Endothelial cell of umbilical vein (primary cell): ENCODE measurements around the gene GNAS.

Experiments
- CTCF ChIP-seq, 2 donors: IDR thresholded peaks; 1 replicate in 1 of 2; 2 replicates in 1 of 2; pipeline ENCODE4 v1.5.1; 2011; ENCODE audit warnings: low read length in 2 of 2, mild to moderate bottlenecking in 2 of 2, moderate library complexity in 2 of 2, control low read depth in 1 of 2, inconsistent platforms in 1 of 2, low read depth in 1 of 2; ENCODE audit not compliant: insufficient read depth in 1 of 2; ENCODE audit errors: extremely low read depth in 1 of 2
- JUN ChIP-seq: IDR thresholded peaks from 2 replicates; pipeline ENCODE4 v1.6.1; 2011; ENCODE audit warnings: borderline replicate concordance, low read depth; ENCODE audit not compliant: insufficient read length, insufficient read depth
- POLR2A ChIP-seq: IDR thresholded peaks from 2 replicates; pipeline ENCODE4 v1.6.1; 2012; ENCODE audit warnings: low read depth, mild to moderate bottlenecking, control low read depth, low read length
- POLR2AphosphoS5 ChIP-seq: IDR thresholded peaks from 2 replicates; pipeline ENCODE4 v1.6.1; 2012; ENCODE audit warnings: low read depth, mild to moderate bottlenecking, control low read depth, low read length, moderate library complexity; ENCODE audit not compliant: insufficient read depth

GRCh38 chr20:58817748-58818147 is 34.8 kb upstream of the GNAS start:
- no peak for TF ChIP-seq POLR2A
- TF ChIP-seq CTCF (IDR thresholded peaks at IDR 0.05; ENCODE audit: extremely low read depth in 1 of 2, insufficient read depth in 1 of 2, low read depth in 1 of 2, low read length in 2 of 2) = no peak
- no peak for TF ChIP-seq POLR2AphosphoS5
- TF ChIP-seq JUN = no peak
